PFSK-1 (cell line): ENCODE results near the gene CLCN2.

Source experiments
- POLR2AphosphoS5 ChIP-seq: IDR thresholded peaks from 2 replicates; pipeline ENCODE4 v1.6.1; 2012; ENCODE audit warnings: low read depth, mild to moderate bottlenecking, control low read depth, low read length, moderate library complexity
- REST ChIP-seq, 2 experiments: IDR thresholded peaks; 2 replicates each; pipeline versions ENCODE4 v1.6.1 to v1.8.0; 2011 to 2012; ENCODE audit warnings: low read depth in 2 of 2, low read length in 2 of 2, control low read depth in 1 of 2, inconsistent platforms in 1 of 2, mild to moderate bottlenecking in 1 of 2, moderate library complexity in 1 of 2; ENCODE audit not compliant: insufficient read depth in 1 of 2
- SIN3A ChIP-seq: IDR thresholded peaks from 2 replicates; pipeline ENCODE4 v1.6.1; 2012; ENCODE audit warnings: mild to moderate bottlenecking, low read length, moderate library complexity, borderline replicate concordance; ENCODE audit not compliant: insufficient read depth
- TAF1 ChIP-seq: IDR thresholded peaks from 2 replicates; pipeline ENCODE4 v1.6.1; 2012; ENCODE audit warnings: low read length, control low read depth, borderline replicate concordance; ENCODE audit not compliant: insufficient read depth

- TF ChIP-seq POLR2AphosphoS5: no peak
- TF ChIP-seq SIN3A: no peak
- TF ChIP-seq REST (IDR thresholded peaks at IDR 0.05; ENCODE audit: insufficient read depth in 1 of 2, low read depth in 2 of 2, low read length in 2 of 2): no peak
- TF ChIP-seq TAF1: no peak
Measured at GRCh38 chr3:184409331-184409926, 48.0 kb upstream of the CLCN2 start.
